Nephron progenitor cell (in vitro differentiated cells): Measurements from ENCODE around the gene PLPP7.
"Not testable (repeated sequence)": the region's sequence is repeated elsewhere in the genome, so short reads cannot be mapped to it uniquely, and the experiment has no call there.

Experiments
- DNase-seq: peaks from one replicate; pipeline ENCODE4 v3.0.0; 2021
- H3K27ac Mint-ChIP-seq: 2 replicates; pipeline ENCODE4 v1.8.0; 2021; ENCODE audit warnings: mild to moderate bottlenecking, moderate library complexity, mixed read lengths
- H3K27me3 Mint-ChIP-seq: 2 replicates; pipeline ENCODE4 v1.8.0; 2021; ENCODE audit warnings: mild to moderate bottlenecking, low read depth, mixed read lengths; ENCODE audit not compliant: poor library complexity
- H3K36me3 Mint-ChIP-seq: 2 replicates; pipeline ENCODE4 v1.8.0; 2021; ENCODE audit warnings: low read depth, mixed read lengths
- H3K4me1 Mint-ChIP-seq: 2 replicates; pipeline ENCODE4 v1.8.0; 2021; ENCODE audit warnings: mixed read lengths
- H3K4me3 Mint-ChIP-seq: 2 replicates; pipeline ENCODE4 v1.8.0; 2021; ENCODE audit warnings: mild to moderate bottlenecking, moderate library complexity, mixed read lengths
- H3K9me3 Mint-ChIP-seq: 2 replicates; pipeline ENCODE4 v1.8.0; 2021; ENCODE audit warnings: mild to moderate bottlenecking, moderate library complexity, mixed read lengths
- TF ChIP-seq, protein P1 (sequence below): fragments of 200-600 bp; sonication (generic); IDR thresholded peaks from 2 replicates; pipeline ENCODE4 v1.5.0; 2021; ENCODE audit warnings: antibody characterized with exemption

The PLPP7 gene

GRCh38 chr9:131329241-131329641 is 39.7 kb downstream of the PLPP7 start:
- H3K27me3 Mint-ChIP-seq = peaks cover 23% of the 10 kb centered on the region
- H3K9me3 Mint-ChIP-seq = peaks cover 4% of the 10 kb centered on the region
- peak overlapping the region; percentile 31 for H3K4me3 Mint-ChIP-seq
- H3K36me3 Mint-ChIP-seq = no peaks in the 10 kb centered on the region
- no peak for DNase-seq
- peak overlapping the region; percentile 92 for H3K27ac Mint-ChIP-seq
- TF ChIP-seq, protein P1, sequence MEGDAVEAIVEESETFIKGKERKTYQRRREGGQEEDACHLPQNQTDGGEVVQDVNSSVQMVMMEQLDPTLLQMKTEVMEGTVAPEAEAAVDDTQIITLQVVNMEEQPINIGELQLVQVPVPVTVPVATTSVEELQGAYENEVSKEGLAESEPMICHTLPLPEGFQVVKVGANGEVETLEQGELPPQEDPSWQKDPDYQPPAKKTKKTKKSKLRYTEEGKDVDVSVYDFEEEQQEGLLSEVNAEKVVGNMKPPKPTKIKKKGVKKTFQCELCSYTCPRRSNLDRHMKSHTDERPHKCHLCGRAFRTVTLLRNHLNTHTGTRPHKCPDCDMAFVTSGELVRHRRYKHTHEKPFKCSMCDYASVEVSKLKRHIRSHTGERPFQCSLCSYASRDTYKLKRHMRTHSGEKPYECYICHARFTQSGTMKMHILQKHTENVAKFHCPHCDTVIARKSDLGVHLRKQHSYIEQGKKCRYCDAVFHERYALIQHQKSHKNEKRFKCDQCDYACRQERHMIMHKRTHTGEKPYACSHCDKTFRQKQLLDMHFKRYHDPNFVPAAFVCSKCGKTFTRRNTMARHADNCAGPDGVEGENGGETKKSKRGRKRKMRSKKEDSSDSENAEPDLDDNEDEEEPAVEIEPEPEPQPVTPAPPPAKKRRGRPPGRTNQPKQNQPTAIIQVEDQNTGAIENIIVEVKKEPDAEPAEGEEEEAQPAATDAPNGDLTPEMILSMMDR = no peak
- H3K4me1 Mint-ChIP-seq = peaks cover 34% of the 10 kb centered on the region

- Mint-ChIP-seq H3K27ac (peak overlapping the region; percentile 96), H3K36me3 (no peaks in the 10 kb centered on the region), H3K27me3 (peaks cover 11% of the 10 kb centered on the region), H3K9me3 (peaks cover 4% of the 10 kb centered on the region), H3K4me3 (peak overlapping the region; percentile 36), H3K4me1 (peaks cover 47% of the 10 kb centered on the region)
- TF ChIP-seq, protein P1 = no peak
- DNase-seq = peak; percentile 38
Measured at GRCh38 chr9:131330814-131331600, 41.5 kb downstream of the PLPP7 start.

DNA sequence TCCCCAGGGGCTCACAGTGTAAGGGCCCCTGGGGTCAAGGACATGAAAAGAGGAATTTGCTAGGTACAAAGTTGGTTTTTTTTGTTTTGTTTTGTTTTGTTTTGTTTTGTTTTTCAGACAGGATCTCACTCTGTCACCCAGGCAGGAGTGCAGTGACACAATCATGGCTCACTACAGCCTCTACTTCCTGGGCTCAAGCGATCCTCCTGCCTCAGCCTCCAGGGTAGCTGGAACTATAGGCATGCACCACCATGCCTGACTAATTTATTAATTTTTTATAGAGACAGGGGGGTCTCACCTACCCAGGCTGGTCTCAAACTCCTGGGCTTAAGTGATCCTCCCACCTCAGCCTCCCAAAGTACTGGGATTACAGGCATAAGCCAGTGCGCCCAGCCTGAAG is 42.5 kb downstream of the PLPP7 start:
- not testable (repeated sequence) for H3K36me3 Mint-ChIP-seq, H3K27ac Mint-ChIP-seq, DNase-seq, H3K9me3 Mint-ChIP-seq, H3K4me3 Mint-ChIP-seq
- Mint-ChIP-seq H3K4me1 (peaks cover 57% of the 10 kb centered on the region), H3K27me3 (peaks cover 11% of the 10 kb centered on the region)

GRCh38 chr9:131333771-131334628 is 44.5 kb downstream of the PLPP7 start:
- Mint-ChIP-seq H3K9me3 (peaks cover 2% of the 10 kb centered on the region), H3K4me3 (no peak overlapping the region), H3K27me3 (peaks cover 9% of the 10 kb centered on the region), H3K27ac (no peak overlapping the region), H3K36me3 (no peaks in the 10 kb centered on the region), H3K4me1 (peaks cover 48% of the 10 kb centered on the region)
- DNase-seq = no peak
- TF ChIP-seq, protein P1 = no peak

- no peaks in the 10 kb centered on the region for H3K9me3 Mint-ChIP-seq
Measured at GRCh38 chr9:131334629-131335367, 45.3 kb downstream of the PLPP7 start.

More at GRCh38 chr9:131334629-131335367, 45.3 kb downstream of the PLPP7 start:
- TF ChIP-seq, protein P1 = no peak
- H3K27me3 Mint-ChIP-seq = peaks cover 9% of the 10 kb centered on the region
- no peaks in the 10 kb centered on the region for H3K36me3 Mint-ChIP-seq
- peaks cover 40% of the 10 kb centered on the region for H3K4me1 Mint-ChIP-seq
- peak overlapping the region; percentile 48 for H3K27ac Mint-ChIP-seq
- no peak overlapping the region for H3K4me3 Mint-ChIP-seq
- peak; percentile 31 for DNase-seq
